Astrocyte (in vitro differentiated cells and primary cell): ENCODE measurements around the gene HSF5.

ENCODE experiments used
- EZH2 ChIP-seq: IDR thresholded peaks from 2 replicates; pipeline ENCODE4 v1.6.1; 2012; ENCODE audit warnings: mild to moderate bottlenecking, low read length, inconsistent platforms; ENCODE audit not compliant: insufficient read depth
- TF ChIP-seq, protein P1 (sequence below): IDR thresholded peaks from 2 replicates; pipeline ENCODE4 v1.5.1; 2011; ENCODE audit warnings: low read depth, mild to moderate bottlenecking, inconsistent platforms, low read length, moderate library complexity; ENCODE audit not compliant: insufficient read depth

DNA sequence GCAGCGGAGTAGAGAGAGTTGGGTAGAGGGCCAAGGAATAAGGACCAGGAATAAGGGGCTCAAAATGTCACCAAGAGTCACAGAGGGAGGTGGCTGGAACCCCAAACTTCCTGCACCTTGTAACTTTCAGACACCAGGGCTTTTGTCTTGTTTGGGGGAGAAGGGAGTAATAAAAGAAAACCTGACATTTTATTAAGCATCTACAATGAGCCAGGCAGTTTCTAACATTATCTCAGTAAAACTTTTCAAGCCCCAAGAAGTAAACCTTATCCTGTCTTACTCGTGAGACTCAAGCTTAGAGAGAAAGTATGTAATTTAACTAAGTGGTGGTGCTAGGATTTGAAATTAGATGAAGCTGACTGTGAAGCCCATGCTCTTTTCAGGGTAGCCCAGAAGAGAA, 27.1 kb upstream of the HSF5 start:
- TF ChIP-seq, protein P1, sequence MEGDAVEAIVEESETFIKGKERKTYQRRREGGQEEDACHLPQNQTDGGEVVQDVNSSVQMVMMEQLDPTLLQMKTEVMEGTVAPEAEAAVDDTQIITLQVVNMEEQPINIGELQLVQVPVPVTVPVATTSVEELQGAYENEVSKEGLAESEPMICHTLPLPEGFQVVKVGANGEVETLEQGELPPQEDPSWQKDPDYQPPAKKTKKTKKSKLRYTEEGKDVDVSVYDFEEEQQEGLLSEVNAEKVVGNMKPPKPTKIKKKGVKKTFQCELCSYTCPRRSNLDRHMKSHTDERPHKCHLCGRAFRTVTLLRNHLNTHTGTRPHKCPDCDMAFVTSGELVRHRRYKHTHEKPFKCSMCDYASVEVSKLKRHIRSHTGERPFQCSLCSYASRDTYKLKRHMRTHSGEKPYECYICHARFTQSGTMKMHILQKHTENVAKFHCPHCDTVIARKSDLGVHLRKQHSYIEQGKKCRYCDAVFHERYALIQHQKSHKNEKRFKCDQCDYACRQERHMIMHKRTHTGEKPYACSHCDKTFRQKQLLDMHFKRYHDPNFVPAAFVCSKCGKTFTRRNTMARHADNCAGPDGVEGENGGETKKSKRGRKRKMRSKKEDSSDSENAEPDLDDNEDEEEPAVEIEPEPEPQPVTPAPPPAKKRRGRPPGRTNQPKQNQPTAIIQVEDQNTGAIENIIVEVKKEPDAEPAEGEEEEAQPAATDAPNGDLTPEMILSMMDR = no peak
- no peak for TF ChIP-seq EZH2
